MCF 10A (cell line): ENCODE data around the gene NQO2. TPM values are rescaled to one million over a fixed set of nuclear protein-coding genes. Genes with fewer than 3 reads are reported as not detected.
"Not testable (repeated sequence)": the region's sequence is repeated elsewhere in the genome, so short reads cannot be mapped to it uniquely, and the experiment has no call there.

ENCODE experiments used
- BruUV-seq: library from RNA; stranded (reverse); fragments of 400-500 nt; replicated peaks from 2 replicates; lab custom pipeline; 2021; lab: Mats Ljungman, UMichigan
- CTCF ChIA-PET: fragments of 300-600 bp; sonication (Branson Sonifier 250); formaldehyde crosslinking; extraction: SDS; loops from one replicate; lab custom pipeline; 2021; ENCODE audit warnings: antibody characterized with exemption, inconsistent platforms; lab: Yijun Ruan, JAX
- POLR2A ChIA-PET: fragments of 300-600, 350-650 bp; sonication (Branson Sonifier 250); formaldehyde crosslinking; extraction: SDS; loops from one replicate; lab custom pipeline; 2020; ENCODE audit warnings: antibody characterized with exemption, inconsistent platforms; lab: Yijun Ruan, JAX
- DNase-seq: peaks from one replicate; pipeline ENCODE4 v3.0.0-alpha.2; 2018; ENCODE audit not compliant: unreplicated experiment
- H3K27ac Mint-ChIP-seq: one replicate; pipeline ENCODE4 v1.8.0; 2022; ENCODE audit warnings: mild to moderate bottlenecking, low read depth, mixed read lengths; ENCODE audit not compliant: unreplicated experiment
- H3K27me3 Mint-ChIP-seq: one replicate; pipeline ENCODE4 v1.8.0; 2022; ENCODE audit warnings: mixed read lengths; ENCODE audit not compliant: insufficient read depth, unreplicated experiment
- H3K36me3 Mint-ChIP-seq: one replicate; pipeline ENCODE4 v1.8.0; 2022; ENCODE audit warnings: mild to moderate bottlenecking, moderate library complexity, mixed read lengths; ENCODE audit not compliant: insufficient read depth, unreplicated experiment
- H3K4me1 Mint-ChIP-seq: one replicate; pipeline ENCODE4 v1.8.0; 2022; ENCODE audit warnings: mixed read lengths; ENCODE audit not compliant: insufficient read depth, unreplicated experiment
- H3K4me3 Mint-ChIP-seq: one replicate; pipeline ENCODE4 v1.8.0; 2022; ENCODE audit warnings: mild to moderate bottlenecking, moderate library complexity, mixed read lengths; ENCODE audit not compliant: unreplicated experiment
- H3K9me3 Mint-ChIP-seq: one replicate; pipeline ENCODE4 v1.8.0; 2022; ENCODE audit warnings: mixed read lengths; ENCODE audit not compliant: unreplicated experiment
- intact Hi-C: fragments of 100-400 bp; cut with micrococcal nuclease; formaldehyde crosslinking; loops from 2 replicates; pipeline ENCODE4 v1.14.1; 2022
- total RNA-seq: library from RNA; stranded (reverse); gene quantifications from 2 replicates; pipeline ENCODE4 v1.2.3, GENCODE V29; 2022
- TF ChIP-seq, protein P1 (sequence below): fragments of 200-600 bp; IDR thresholded peaks from one replicate; pipeline ENCODE4 v1.8.0; 2022; ENCODE audit warnings: antibody characterized with exemption, mild to moderate bottlenecking; ENCODE audit not compliant: unreplicated experiment

Gene NQO2
- total RNA-seq, 1 experiment from 2014 or later: 18.6 TPM

DNA sequence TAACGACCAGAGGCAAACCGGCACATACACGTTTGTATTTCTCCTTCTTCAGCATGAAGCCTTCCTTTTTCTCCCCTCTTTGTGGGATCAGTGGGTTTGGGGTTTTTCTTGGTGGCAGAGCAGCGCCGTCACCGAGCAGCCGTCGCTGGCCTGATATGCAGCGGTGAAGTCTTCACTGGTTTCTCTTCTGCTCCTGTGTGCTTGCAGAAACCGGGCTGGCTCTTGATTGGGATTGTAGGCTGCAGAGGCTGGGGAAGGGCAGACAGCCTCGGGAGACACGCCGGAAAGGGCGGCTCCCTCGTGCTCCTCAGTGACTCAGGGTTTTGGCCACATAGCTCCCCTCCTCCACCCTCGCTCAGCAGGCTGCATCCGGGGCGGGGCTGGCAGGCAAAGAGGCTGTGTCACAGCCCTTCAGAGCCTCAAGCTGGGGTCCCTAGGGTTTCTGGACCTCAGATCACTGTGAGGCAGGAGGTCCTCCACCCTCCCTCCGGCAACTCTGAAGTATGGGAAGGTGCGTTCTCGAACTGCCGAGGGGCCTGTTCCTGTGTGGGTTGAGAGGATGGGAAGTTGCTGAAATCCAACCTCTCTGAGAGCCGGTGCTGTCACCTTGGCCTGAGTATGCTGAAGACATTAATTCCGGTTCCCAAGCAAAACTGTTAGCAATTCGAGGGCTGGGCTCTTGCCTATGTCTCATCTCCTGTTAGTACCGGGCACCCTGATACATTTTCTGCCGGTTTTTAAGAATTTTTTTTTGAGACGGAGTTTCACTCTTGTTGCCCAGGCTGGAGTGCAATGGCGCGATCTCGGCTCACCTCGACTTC lies 24.2 kb downstream of the NQO2 start:
- H3K4me3 Mint-ChIP-seq: peak overlapping the region; percentile 74
- BruUV-seq: TSS peak; percentile 83
- POLR2A ChIA-PET: interaction anchor here (0.7 to 4.1 kb wide), 12 partner anchors 8 to 258 kb away, joined by 3 to 37 read pairs (median 4); partner anchors contain the start of genes NQO2 and WRNIP1

DNA sequence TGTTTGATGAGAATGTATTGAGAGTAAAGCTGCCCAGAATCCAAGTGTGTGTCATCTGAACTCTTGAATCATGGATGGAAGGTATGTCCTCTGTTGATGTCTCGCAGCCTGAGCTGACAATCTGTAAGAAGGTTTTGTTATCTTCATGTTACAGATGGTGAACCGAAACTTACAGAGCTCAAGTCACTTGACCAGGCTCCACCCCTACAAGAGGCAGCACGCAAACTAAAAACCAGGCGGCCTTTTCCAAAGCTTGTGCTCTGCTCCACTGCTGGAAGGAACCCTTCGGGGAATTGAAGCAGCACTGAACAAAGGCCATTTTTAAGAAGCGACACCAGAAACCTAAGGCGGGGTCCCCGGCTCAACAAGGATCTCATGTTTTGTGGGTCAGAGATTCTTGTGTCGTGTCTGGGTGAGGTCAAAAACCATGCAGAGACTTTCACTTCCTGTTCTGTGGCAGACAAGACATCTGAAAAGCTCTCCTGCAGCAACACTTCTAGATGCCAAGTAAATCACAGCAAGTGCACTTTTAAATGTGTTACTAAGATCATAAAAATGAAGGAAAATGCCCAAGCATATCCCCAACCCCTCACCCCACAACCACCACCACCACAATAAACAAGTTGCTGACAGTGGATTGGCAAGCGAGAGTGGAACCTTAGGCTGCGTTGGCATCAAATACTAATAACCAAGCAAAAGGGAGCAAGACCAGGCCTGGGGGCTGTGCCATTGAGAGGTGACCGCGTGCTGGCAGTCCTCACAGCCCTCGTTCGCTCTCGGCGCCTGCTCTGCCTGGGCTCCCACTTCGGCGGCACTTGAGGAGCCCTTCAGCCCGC lies 27.3 kb downstream of the NQO2 start:
- H3K27me3 Mint-ChIP-seq: no peaks in the 10 kb centered on the region
- no peaks in the 10 kb centered on the region for H3K9me3 Mint-ChIP-seq
- ChIA-PET CTCF (interaction anchor here (1.0 to 1.8 kb wide), 2 partner anchors 30 to 95 kb away, joined by 3 to 4 read pairs; no protein-coding TSS in a partner anchor), POLR2A (interaction anchor here (0.6 to 0.9 kb wide), 2 partner anchors 18 to 36 kb away, joined by 3 read pairs; no protein-coding TSS in a partner anchor)
- DNase-seq: no peak
- H3K36me3 Mint-ChIP-seq: no peaks in the 10 kb centered on the region
- intact Hi-C loops: no loop called here
- no peak overlapping the region for H3K27ac Mint-ChIP-seq
- no peak overlapping the region for H3K4me3 Mint-ChIP-seq
- BruUV-seq: no TSS peak
- peaks cover 16% of the 10 kb centered on the region for H3K4me1 Mint-ChIP-seq
- TF ChIP-seq, protein P1, sequence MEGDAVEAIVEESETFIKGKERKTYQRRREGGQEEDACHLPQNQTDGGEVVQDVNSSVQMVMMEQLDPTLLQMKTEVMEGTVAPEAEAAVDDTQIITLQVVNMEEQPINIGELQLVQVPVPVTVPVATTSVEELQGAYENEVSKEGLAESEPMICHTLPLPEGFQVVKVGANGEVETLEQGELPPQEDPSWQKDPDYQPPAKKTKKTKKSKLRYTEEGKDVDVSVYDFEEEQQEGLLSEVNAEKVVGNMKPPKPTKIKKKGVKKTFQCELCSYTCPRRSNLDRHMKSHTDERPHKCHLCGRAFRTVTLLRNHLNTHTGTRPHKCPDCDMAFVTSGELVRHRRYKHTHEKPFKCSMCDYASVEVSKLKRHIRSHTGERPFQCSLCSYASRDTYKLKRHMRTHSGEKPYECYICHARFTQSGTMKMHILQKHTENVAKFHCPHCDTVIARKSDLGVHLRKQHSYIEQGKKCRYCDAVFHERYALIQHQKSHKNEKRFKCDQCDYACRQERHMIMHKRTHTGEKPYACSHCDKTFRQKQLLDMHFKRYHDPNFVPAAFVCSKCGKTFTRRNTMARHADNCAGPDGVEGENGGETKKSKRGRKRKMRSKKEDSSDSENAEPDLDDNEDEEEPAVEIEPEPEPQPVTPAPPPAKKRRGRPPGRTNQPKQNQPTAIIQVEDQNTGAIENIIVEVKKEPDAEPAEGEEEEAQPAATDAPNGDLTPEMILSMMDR: no peak

More for the DNA sequence above, 24.2 kb downstream of the NQO2 start:
- H3K9me3 Mint-ChIP-seq: no peaks in the 10 kb centered on the region
- H3K36me3 Mint-ChIP-seq: peaks cover 4% of the 10 kb centered on the region
- intact Hi-C loops: loop anchor here (2.0 kb wide), 1 partner anchor 25 kb away; the partner anchor contains the start of gene NQO2
- CTCF ChIA-PET: interaction anchor here (0.7 to 1.3 kb wide), 4 partner anchors 18 to 184 kb away, joined by 3 to 7 read pairs (median 3); no protein-coding TSS in a partner anchor
- peak; percentile 93 for DNase-seq
- TF ChIP-seq, protein P1: no peak
- peak overlapping the region; percentile 96 for H3K27ac Mint-ChIP-seq
- H3K27me3 Mint-ChIP-seq: no peaks in the 10 kb centered on the region
- H3K4me1 Mint-ChIP-seq: peaks cover 16% of the 10 kb centered on the region

DNA sequence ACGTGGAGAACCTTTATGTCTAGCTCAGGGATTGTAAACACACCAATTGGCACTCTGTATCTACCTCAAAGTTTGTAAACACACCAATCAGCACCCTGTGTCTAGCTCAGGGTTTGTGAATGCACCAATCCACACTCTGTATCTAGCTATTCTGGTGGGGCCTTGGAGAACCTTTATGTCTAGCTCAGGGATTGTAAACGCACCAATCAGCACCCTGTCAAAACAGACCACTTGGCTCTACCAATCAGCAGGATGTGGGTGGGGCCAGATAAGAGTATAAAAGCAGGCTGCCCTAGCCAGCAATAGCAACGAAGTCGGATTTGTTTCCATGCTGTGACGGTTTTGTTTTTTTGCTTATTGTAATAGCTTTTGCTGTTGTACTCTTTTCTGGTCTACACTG lies 28.5 kb downstream of the NQO2 start:
- POLR2A ChIA-PET: interaction anchor here (0.9 kb wide), 1 partner anchor 16 kb away, joined by 3 read pairs; no protein-coding TSS in a partner anchor
- H3K4me3 Mint-ChIP-seq, H3K27me3 Mint-ChIP-seq, CTCF ChIA-PET, H3K27ac Mint-ChIP-seq, BruUV-seq, H3K9me3 Mint-ChIP-seq, DNase-seq, intact Hi-C loops, H3K36me3 Mint-ChIP-seq: not testable (repeated sequence)
- peaks cover 12% of the 10 kb centered on the region for H3K4me1 Mint-ChIP-seq

DNA sequence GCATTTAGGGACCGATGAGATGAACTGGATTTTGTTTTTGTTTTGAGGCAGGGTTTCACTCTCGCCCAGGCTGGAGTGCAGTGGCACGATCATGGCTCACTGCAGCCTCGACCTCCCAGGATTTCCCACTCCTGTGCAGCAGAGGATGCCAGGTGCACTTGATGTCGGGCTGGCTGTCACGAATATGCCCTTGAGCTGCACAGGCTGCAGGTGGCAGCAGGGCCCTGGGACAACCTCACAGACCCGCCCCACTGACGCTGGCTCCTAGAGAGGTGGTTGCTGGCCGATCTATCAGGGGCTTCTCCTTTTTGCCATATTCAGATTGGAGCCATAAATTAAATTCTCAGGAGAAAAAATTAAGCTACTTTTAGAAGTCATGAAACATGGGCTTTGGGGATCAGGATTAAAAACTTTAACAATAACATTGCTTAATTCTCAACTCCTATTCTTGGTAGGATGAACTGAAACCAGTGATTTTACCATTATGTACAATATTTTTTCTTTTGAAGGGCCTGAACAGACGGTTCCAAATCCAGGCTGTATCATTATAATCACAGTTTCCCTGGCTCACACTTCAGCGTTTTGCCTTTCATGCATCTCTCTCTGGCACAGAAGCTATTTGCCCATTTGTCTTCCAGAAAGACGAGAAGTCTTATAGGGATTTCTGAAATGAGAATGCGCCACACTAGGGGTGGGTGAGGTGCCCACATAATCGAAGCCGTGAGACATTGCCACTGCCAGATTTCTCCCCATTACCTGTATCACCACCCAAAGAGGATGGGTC lies 32.4 kb downstream of the NQO2 start:
- Mint-ChIP-seq H3K27me3 (no peaks in the 10 kb centered on the region), H3K4me1 (no peaks in the 10 kb centered on the region), H3K27ac (no peak overlapping the region), H3K36me3 (no peaks in the 10 kb centered on the region), H3K4me3 (no peak overlapping the region), H3K9me3 (peaks cover 11% of the 10 kb centered on the region)
- intact Hi-C loops: no loop called here
- no peak for DNase-seq
- ChIA-PET POLR2A (interaction anchor here (1.0 to 1.4 kb wide), 3 partner anchors 8 to 42 kb away, joined by 3 to 7 read pairs (median 4); partner anchors contain the start of gene NQO2), CTCF (interaction anchor here (0.7 to 0.9 kb wide), 2 partner anchors 30 to 530 kb away, joined by 4 read pairs; no protein-coding TSS in a partner anchor)
- BruUV-seq: no TSS peak
- TF ChIP-seq, protein P1: no peak
